Measurements from ENCODE around the gene ELMO1. TPM values are rescaled to one million over a fixed set of nuclear protein-coding genes. Genes with fewer than 3 reads are reported as not detected.
"Not testable (repeated sequence)": the region's sequence is repeated elsewhere in the genome, so short reads cannot be mapped to it uniquely, and the experiment has no call there.

Gene ELMO1
- total RNA-seq, 6 donors from 2014 or later: 51.4 to 204 (median 73.7) TPM

DNA sequence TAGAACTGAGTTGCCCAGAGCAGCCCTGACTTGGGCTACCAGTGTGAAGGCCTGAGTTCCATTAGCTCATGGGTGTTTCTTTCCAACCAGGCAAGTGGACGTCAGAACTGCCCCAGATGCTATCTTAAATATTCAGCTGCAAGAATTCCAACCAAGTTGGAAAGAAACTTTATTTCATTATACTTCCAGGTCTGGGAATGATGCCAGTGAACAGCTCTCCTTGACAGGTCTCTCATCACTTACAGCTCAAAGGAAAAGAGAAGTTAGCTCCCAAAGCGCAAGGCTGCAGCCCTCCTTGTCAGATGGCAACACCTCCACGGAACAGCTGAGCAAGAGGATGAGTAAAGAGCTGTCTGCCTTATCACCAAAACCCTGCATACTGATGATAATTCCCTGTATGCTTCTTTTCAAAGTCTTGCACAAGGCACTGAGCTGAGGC is 468.8 kb downstream of the ELMO1 start:
- no peak overlapping the region for H3K4me3 ChIP-seq
- peaks cover 4 to 17% (median 9%) of the 10 kb centered on the region in 4 donors for H3K4me1 ChIP-seq
- WGBS, 2 donors: 51 to 61% methylated on average over 3 of the region's 3 CpGs
- H3K36me3 ChIP-seq: no peaks in the 10 kb centered on the region
- H3K27me3 ChIP-seq: no peaks in the 10 kb centered on the region
- no peak for DNase-seq
- no peak overlapping the region for H3K27ac ChIP-seq
- TF ChIP-seq EP300 (IDR thresholded peaks at IDR 0.05) (no peak), POLR2A (IDR thresholded peaks at IDR 0.05) (no peak), POLR2AphosphoS5 (IDR thresholded peaks at IDR 0.05) (no peak)
- TF ChIP-seq, protein P1, sequence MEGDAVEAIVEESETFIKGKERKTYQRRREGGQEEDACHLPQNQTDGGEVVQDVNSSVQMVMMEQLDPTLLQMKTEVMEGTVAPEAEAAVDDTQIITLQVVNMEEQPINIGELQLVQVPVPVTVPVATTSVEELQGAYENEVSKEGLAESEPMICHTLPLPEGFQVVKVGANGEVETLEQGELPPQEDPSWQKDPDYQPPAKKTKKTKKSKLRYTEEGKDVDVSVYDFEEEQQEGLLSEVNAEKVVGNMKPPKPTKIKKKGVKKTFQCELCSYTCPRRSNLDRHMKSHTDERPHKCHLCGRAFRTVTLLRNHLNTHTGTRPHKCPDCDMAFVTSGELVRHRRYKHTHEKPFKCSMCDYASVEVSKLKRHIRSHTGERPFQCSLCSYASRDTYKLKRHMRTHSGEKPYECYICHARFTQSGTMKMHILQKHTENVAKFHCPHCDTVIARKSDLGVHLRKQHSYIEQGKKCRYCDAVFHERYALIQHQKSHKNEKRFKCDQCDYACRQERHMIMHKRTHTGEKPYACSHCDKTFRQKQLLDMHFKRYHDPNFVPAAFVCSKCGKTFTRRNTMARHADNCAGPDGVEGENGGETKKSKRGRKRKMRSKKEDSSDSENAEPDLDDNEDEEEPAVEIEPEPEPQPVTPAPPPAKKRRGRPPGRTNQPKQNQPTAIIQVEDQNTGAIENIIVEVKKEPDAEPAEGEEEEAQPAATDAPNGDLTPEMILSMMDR (IDR thresholded peaks at IDR 0.05): no peak
- peak in 1 of 2 donors; percentile 63 for ATAC-seq (ENCODE audit: low FRiP score in 2 of 2)
- no peaks in the 10 kb centered on the region for H3K9me3 ChIP-seq

DNA sequence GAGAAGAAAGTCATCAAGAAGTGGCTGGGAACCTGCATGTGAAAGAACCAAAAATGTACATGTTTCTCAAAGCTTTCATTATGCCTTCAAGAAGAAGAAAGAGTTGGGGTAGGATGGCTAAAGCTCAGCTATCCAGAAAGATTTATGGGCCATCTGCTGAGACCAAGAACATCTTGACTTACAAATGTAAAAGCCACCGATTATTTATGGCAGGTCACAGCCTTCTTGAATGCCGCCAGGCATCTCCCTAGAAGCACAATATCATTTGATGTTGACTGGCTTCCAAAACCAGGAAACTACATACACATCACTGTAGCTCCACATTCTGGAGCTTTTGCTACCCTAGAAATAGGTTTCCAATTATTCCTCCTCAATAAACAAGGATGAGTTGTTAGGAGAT is 470.2 kb downstream of the ELMO1 start:
- no peak for DNase-seq
- no peak overlapping the region for H3K27ac ChIP-seq
- H3K4me1 ChIP-seq: peaks cover 0 to 3% (median 0%) of the 10 kb centered on the region in 4 donors
- no peak overlapping the region for H3K4me3 ChIP-seq
- TF ChIP-seq EP300 (IDR thresholded peaks at IDR 0.05) (no peak), POLR2A (IDR thresholded peaks at IDR 0.05) (no peak), POLR2AphosphoS5 (IDR thresholded peaks at IDR 0.05) (no peak)
- TF ChIP-seq, protein P1 (IDR thresholded peaks at IDR 0.05): no peak
- WGBS, 2 donors: 78 to 93% methylated on average over 2 of the region's 2 CpGs
- H3K27me3 ChIP-seq: no peaks in the 10 kb centered on the region
- H3K9me3 ChIP-seq: no peaks in the 10 kb centered on the region
- no peak for ATAC-seq (ENCODE audit: low FRiP score in 2 of 2)
- H3K36me3 ChIP-seq: no peaks in the 10 kb centered on the region

DNA sequence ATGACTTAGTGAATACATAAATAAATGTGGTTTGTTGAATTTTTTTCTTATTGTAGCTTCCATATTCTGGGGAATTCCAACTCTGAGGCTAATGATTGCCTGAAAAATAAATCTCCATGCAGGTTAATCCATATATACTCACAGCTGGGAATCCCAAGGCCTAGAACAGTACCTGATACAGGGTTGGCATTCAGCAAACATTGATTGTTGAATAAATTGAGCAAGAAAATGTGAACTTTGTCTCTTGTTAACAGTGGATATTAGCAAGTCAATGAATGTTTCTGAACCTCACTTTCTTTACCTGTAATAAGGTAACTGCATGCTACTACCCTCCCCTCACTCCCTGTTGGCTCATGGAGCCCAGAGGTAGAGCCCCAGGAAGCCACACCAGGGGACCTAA is 470.8 kb downstream of the ELMO1 start:
- DNase-seq (no peak), ATAC-seq (ENCODE audit: low FRiP score in 2 of 2) (no peak)
- H3K36me3 ChIP-seq: no peaks in the 10 kb centered on the region
- H3K27me3 ChIP-seq: no peaks in the 10 kb centered on the region
- H3K4me3 ChIP-seq: no peak overlapping the region
- no peak for TF ChIP-seq POLR2A (IDR thresholded peaks at IDR 0.05)
- no peak for TF ChIP-seq EP300 (IDR thresholded peaks at IDR 0.05)
- no peak for TF ChIP-seq POLR2AphosphoS5 (IDR thresholded peaks at IDR 0.05)
- TF ChIP-seq, protein P1 (IDR thresholded peaks at IDR 0.05): no peak
- no peaks in the 10 kb centered on the region for H3K9me3 ChIP-seq
- H3K4me1 ChIP-seq: no peaks in the 10 kb centered on the region
- H3K27ac ChIP-seq: no peak overlapping the region

DNA sequence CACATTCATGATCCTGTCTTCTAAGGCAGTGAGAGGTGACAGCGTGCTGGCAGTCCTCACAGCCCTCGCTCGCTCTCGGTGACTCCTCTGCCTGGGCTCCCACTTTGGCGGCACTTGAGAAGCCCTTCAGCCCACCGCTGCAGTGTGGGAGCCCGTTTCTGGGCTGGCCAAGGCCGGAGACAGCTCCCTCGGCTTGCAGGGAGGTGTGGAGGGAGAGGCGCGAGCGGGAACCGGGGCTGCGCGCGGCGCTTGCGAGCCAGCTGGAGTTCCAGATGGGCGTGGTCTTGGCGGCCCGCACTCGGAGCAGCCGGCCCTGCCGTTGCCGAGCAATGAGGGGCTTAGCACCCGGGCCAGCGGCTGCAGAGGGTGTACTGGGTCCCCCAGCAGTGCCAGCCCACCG is 475.1 kb downstream of the ELMO1 start:
- 96 to 99% methylated on average over 20 to 27 of the region's 28 CpGs for WGBS, 2 donors
- H3K27me3 ChIP-seq; H3K4me3 ChIP-seq; ATAC-seq (ENCODE audit: low FRiP score in 2 of 2); H3K9me3 ChIP-seq; H3K36me3 ChIP-seq; H3K27ac ChIP-seq: not testable (repeated sequence)
- DNase-seq: peak in 1 of 2 donors; percentile 76
- H3K4me1 ChIP-seq: peaks cover 3 to 28% (median 14%) of the 10 kb centered on the region in 4 donors

DNA sequence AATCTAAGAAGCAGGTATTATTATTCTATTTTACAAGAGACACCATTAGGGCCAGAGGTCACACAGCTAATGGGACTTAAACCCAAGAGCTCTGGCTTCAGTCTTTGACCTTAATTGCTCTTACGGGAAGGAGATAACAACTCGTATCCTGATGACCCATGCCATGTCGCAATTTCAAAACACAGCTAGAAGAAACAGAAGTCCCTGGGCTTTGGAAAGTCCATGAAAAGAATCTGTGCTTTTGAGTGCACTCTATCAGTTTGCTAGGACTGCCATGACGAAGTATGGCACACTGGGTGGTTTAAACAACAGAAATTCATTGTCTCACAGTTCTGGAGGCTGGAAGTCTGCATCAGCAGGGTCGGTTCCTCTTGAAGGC is 476.5 kb downstream of the ELMO1 start:
- Histone ChIP-seq H3K36me3 (no peaks in the 10 kb centered on the region), H3K27ac (peak overlapping the region in 2 of 4 donors; percentile 8 to 12), H3K27me3 (no peaks in the 10 kb centered on the region), H3K9me3 (no peaks in the 10 kb centered on the region), H3K4me3 (no peak overlapping the region), H3K4me1 (peaks cover 3 to 33% (median 16%) of the 10 kb centered on the region in 4 donors)
- ATAC-seq (ENCODE audit: low FRiP score in 2 of 2) (peak in 1 of 2 donors; percentile 18), DNase-seq (no peak)
- TF ChIP-seq POLR2AphosphoS5 (IDR thresholded peaks at IDR 0.05): no peak
- TF ChIP-seq, protein P1 (IDR thresholded peaks at IDR 0.05): no peak
- TF ChIP-seq EP300 (IDR thresholded peaks at IDR 0.05): no peak
- WGBS, 2 donors: 58 to 62% methylated on average over 5 of the region's 5 CpGs
